NCI-H345 treated with DMSO at 0.1 percent for 48 hours (cell line): ENCODE measurements around the gene IL1RAPL1.

Source experiments
- DNase-seq: peaks from one replicate; lab custom pipeline; 2025; ENCODE audit not compliant: unreplicated experiment; lab: John Stamatoyannopoulos, UW

The IL1RAPL1 gene

DNA sequence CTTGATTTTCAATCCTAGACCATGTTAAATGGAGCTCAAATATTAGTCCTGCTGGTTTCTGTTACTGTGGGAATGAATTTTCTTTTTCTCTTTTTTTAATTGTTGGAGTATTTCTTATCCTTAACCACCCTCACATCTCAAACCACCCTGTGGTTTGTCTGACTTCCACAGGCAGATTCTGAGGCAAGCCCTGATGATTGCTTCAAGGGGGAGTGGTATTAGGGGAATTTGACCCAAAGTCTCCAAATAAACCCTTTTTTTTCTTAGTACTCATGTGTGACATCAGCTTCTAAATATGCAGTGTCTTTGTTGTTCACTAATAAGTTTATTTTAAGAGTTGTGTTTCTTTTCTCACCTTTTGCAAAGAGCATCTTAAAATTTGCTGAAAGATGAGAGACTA is 810.3 kb downstream of the IL1RAPL1 start:
- DNase-seq: no peak

DNA sequence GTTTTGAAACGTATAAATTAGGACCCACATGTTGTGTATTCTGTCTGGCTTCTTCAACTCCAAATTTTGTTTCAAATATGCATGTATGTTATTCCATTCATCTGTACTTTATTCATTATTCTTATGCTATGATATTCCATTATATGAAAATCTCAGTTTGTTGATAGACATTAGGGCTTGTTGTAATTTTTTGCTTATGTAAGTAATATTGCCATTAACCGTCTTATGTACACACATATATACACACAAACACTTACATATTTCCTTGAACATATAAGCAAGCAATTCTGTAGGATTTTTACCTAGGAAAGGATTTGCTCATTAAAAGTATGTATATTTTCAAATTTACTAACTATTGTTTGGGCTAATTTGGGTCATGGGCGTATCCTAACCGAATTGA is 820.1 kb downstream of the IL1RAPL1 start:
- DNase-seq: no peak

DNA sequence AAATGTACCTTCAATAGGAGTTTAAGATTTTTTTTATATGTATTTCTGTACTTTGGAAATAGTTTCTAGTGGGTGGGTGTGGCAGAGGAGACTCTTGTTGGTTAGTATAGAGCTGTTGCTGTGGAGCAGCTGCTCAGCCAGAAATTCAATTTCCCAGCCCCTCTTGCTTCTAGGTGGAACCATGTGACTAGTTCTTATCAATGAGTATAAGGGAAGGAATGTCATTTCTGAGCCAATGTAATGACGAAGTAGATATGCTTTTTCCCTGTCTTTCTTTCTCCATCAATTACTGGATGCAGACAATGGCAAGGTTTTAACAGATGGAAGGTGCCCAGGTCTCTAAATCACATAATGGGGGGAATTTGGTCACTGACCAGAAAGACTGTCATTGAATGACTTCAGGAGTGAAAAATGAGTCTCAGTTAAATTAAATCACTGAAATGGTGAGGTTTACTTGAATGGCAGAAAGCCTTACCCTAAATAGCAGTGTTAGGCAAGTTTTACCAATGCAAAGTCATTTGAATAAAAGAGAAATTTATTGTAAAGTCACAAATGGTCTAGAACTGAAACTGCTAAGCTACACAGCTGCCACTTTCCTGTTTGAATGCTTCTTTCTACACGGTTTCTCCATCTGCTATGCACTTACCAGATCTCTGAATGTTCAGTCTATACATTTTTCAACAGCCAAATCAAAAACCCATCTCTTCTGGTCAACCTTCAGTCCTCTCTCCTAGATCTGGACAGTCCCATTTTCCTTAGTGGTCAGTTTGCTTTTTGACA is 832.7 kb downstream of the IL1RAPL1 start:
- no peak for DNase-seq

DNA sequence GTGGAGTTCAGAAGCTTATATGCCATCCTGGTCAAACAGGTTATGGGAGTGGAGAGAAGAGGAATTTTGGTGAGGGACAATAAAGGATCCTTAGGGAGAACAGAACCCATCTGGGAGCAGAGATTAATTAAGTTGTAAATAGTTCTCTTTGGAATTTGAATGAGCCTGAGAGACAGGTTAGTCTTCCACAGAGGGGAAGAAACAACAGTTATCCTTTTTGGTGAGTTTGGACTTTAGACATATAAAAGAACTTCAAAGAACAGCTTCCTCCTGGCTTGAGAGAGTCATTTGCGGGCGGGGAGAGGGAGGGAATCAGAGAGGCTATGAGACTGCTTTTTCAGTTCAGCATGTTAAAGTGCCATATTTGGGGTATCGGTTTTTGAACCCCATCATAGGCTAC is 834.8 kb downstream of the IL1RAPL1 start:
- DNase-seq: no peak

DNA sequence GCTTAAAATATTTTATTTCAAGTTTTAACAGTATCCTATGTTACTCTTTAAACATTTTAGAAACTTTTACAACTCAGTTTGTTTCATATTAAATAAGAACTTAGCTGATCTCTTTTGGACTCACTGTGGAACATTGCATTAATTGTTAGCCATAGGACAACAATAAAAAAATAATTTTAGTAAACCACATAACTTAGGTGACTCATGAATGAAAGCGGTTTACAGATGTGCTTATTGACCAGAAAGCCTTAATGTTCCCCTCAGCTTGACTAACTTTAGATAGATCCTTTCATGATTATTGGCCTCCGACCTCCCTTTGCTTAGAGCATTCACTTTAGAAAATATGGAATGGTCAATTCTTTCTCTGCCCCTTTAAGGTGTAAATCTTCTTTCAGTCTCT is 844.6 kb downstream of the IL1RAPL1 start:
- DNase-seq: no peak

DNA sequence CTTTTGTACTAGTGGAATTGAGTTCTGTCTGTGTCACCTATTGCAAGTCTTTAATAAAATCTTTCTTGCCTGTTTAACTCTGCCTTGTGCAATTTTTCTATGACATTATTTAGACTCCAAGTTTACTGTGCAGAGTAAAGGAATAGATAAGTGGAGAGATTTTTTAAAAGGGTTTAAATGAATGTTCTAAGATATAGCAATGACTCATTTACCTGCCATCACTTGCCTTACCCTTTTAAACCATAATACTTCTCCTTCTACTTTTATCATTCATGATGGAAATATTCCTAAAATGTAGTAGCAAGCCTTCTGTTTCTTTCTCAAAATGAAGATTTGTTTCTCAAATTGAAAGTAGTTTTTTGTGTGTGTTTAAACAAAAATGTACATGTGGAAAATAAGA is 845.3 kb downstream of the IL1RAPL1 start:
- DNase-seq: no peak

DNA sequence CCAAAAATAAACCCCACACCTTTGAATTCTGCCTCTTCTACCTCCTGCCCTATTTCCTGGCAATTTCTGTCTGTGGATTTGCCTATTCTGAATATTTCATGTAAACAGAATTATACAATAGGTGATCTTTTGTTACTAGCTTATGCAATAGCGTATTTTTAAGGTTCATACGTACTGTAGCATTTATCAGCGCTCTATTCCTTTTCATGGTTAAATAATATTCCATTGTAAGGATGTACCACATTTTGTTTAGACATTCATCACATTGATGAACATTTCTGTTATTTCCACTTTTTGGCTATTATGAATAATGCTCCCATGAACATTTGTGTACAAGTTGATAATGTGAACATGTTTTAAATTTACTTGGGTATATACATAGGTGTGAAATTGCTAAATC is 847.7 kb downstream of the IL1RAPL1 start:
- DNase-seq: no peak

DNA sequence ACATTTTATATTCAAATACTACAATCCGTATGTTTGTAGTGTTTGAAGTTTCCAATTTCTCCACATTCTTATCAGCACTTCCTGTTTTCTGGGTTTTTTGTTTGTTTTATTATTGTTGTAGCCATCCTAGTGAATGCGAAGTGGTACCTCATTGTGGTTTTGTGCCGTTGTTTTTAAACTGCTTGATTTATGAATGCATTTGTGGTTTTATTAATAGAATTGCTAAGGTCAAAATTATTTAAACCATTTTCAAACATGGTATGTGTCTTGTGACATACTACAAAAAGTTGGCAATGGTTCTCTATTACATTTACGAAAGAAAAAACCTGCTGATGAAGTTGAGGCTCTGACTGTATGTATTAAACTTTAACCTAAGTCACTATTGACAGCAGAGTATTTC is 848.1 kb downstream of the IL1RAPL1 start:
- DNase-seq: no peak

DNA sequence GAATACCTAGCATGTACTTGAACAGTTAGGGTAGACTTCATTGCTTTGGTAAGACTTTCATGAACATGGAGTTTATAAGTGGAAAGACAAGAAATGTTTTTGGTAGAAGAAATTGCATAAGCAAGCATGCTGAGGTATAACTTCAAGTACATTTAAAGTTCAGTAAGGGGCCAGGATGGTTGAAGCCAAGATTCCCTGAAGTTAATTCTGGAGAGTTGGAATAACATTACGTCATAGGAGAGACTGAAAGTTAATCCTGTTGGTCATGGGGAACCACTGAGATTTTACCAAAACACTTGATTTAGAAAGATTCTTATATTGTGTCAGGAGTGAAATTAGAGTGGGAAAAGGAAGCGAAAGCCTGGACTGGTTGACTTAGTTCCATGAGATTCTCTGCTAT is 860.6 kb downstream of the IL1RAPL1 start:
- no peak for DNase-seq

DNA sequence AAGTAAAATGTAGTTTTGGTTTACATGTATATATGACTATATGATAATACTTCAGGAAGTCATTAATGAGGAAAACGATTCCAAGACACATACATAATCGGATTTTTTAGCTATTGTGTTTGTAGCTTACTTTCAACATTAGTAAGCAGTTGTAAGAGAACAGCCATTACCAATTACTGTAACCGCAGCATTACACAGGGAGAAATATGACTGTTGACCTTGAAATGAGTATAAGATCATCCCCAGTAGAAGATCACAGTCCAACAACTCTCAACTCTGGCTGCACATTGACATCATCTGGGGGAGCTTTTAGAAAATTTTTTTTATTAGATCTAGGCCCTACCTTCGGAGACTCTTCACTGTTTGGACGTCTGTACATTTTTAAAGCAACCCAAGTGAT is 866.1 kb downstream of the IL1RAPL1 start:
- no peak for DNase-seq

DNA sequence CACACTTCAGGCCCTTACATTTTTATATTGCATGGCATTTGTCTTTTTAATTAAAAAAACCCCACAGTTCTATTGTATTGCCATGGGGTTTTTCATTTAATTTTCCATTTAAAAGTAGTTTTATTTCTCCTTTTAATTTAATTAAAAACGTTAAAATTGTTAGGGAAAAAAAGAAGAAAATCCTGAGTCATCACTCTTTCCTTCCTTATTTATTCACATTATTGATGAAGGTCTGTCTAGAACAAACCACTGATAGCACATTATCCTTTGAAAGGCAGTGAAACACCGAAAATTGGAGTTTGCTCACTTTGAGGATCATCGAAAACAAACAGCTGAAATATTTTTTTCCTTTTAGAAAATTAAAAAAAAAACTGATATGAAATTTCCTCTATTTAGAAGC is 868.5 kb downstream of the IL1RAPL1 start:
- no peak for DNase-seq

DNA sequence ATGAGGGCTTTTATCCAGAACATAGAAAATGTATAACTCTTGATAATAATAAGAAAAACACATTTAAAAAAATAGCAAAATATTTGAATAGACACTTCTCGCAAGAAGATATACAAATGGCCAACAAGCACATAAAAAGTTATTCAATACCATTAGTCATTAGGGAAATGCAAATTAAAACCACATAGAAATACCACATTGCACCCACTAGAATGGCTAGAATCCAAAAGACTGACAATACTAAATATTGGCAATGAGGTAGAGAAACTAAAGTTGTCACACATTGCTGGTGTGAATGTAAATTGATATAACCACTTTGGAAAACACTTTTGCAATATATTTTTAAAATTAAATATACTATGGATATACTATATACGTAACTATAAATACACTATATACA is 873.8 kb downstream of the IL1RAPL1 start:
- no peak for DNase-seq

DNA sequence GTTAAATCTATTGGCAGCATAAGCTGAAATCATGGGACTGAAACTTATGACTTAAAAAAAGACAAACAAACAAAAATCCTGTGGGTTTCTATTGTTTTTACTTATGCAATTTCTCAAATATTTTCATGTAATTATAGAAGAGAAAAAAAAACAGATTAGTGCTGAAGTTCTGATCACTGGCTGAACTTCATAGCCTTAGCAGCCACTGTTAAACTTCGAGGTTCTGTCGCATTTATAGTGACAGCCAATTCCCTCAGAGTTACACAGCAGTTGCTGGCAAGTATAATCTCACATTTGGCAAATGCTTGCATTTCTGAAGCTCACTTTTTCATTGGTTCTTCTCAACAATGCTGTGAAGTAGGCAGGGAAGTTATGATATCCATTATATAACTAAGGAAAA is 879.2 kb downstream of the IL1RAPL1 start:
- DNase-seq: no peak

DNA sequence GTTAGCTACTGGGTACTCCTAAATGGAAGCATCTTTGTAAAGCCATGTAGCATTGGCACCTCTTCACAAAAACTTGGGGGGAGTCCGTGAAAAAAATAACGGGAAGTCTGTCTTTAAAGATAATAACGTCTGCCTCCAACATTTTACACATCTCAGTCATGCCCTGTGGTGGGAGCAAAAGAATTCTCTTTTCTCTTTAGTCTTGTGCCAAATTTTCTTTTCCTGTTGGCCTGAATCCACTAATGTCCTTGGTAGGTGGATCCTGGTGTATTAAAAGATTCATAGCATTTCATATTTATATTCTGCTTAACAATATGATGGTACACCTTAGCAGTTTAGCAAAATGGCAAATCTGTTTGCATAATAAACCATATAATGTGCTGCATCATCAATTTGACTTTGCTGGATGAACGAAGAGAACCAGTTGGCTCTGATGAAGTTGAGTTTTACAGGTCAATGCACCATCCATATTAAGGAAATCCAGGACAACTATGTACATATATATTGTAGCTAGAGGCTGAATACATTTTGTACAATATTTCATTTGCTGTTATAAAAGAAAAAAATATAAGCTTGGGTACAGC is 881.8 kb downstream of the IL1RAPL1 start:
- DNase-seq: no peak

DNA sequence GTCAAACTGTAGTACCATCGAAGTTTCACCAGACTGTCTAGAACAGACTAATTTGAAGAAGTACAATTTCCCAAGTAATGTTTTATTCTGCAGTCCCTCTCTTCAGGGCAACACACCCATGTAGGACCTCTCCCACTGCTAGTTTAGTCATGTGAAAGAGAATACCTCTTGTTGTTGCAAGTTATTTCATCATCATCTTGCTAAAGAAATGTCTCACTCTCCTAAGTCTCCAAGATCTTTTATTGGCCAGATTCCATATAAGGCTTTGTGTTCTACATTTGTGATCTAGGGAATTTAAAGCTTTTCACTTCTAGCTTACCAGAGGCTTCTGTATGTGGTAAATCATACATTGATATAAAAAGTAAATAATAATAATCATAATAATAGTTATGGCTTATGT is 882.8 kb downstream of the IL1RAPL1 start:
- no peak for DNase-seq

DNA sequence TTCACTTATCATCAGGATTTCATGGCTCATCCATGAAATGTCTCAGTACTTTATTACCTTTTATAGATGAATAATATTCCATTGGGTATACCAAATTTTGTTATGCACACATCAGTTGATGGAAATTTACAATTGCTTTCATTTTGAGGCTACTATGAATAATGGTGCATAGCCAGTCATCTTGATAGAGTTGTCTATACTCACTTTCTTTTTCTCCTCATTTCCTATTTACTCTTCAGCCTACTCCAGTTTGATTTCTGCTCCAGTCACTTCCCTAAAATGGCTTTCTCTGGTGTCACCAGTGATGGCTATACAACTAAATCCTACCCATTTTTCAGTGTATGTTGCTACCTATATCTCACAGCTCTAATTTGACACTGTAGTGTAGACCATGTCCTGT is 884.6 kb downstream of the IL1RAPL1 start:
- DNase-seq: no peak

DNA sequence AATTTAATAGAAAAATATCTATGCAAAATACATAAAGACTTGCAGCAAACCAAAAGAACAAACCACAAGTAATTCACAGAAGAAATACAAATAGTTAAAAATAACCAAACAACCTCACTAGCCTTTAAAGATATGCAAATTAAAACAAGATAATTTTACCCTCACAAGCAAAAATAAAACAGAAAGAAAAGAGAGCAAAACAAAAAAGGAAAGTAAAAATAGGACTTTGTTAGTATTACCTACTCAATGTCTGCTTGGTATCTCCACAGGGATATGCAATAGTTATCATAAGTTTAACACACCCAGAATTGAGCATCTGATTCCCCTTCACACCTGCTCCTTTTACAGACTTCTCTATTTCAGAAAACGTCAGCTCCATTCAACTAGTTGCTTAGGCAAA is 890.6 kb downstream of the IL1RAPL1 start:
- no peak for DNase-seq

DNA sequence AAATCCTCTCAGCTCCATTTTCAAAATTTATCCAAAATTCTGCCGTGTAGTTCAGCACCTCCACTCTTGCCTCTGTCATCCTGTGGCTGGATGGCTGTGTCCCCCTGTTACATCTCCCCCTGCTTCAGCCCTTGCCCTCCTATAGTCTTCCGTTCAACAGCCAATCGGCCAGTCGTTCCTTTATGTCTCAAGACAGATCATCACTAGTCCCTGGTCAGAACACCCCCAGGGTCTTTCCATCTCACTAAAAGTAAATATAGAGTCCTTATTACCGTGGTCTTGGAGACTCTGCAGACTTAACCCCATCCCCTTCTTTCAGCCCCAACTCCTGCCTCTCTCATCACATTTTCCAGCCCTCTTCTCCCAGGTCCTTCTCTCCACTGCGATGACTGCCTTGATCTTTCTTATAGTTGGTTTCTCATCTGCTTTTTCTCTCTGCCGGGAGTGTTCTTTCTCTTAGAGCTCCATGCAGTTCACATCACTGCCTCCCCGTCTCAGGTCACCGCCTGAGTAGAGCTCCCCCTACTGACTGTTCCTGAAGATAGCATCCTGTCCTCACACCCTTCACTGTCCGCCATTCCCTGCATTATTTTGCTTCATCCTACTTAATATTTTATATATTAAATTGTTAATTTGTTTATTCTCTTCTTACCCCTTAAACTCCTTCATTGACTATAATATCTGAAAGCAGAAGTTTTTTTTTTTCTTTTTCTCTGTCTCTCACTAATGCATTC is 891.3 kb downstream of the IL1RAPL1 start:
- no peak for DNase-seq

DNA sequence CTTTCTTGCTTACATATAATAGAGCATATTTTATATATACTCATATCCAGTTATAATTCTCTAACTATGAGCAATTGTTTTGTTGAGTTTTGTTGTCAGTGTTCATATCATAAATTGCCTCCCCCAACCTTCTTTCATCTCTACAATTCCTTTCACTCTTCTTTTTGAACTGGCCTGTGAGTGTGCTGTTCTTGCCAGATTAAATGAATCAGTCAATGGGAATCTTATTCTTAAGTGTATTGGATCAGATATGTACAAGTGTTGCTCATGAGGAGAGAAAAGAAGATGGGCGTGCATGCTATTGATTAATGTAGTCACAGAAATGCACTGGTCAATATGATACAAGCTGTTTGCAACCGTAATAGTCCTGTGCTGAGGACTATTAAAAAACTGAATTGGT is 900.0 kb downstream of the IL1RAPL1 start:
- no peak for DNase-seq

DNA sequence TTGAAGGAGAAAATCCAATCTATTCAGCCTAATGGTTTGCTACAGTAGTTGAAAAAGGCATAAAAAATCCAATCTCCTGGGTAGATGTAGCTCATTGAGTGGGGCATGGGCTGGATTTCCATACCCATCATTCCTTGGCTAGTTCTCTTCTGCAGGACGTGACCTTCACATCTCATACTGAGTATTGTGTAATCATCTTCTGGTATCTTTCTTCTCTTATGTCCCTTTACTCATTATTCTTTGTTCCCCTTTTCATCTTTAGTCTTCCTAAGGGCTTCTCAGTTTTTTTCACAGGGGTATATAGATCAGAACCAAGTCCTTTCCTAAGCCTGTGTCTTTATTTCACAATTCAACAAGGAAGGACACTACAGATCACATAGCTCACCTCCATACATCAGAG is 900.5 kb downstream of the IL1RAPL1 start:
- DNase-seq: no peak

DNA sequence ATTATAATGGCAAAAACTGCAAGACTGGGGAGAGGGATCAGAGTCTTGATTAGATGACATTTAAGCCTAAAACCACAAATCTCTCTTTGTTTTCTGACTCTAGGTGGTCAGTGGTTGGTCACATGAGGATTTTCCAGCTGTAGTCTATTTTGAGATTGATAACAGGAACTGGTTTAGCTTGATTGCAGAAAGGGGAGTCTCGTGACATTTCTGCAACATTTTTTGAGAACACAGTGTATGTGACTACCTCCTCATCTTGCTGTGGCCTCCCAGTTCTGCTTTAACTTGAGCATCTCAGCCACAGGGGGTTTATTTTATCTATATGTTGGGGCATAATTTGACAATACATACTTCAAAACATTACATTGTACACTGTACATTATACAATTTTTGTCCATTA is 901.7 kb downstream of the IL1RAPL1 start:
- DNase-seq: no peak

DNA sequence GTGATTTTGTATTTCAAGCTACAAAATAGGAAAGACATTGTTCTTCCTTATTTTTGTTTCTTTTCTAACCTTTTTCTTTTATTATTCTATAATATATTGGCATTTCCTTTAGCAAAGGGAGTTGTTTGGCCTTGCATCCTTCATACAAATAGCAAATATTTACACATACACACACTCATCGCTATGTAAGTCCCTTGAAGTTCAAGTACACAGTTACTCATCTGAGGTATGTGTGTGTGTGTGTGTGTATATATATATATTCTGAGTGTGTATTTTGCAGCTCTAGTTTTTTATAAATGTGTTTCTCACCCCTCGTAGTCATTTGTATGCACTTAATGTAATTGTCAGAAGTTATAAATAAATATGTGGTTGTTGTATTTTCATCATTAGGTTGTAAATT is 903.4 kb downstream of the IL1RAPL1 start:
- no peak for DNase-seq
